HG03354 (cell line): Measurements from ENCODE around the gene ADAMTS3.

Experiments
- ATAC-seq: cut with Tn5 transposase; IDR thresholded peaks from one replicate; pipeline ENCODE4 v1.9.1; 2021; ENCODE audit warnings: mild to moderate bottlenecking; ENCODE audit not compliant: unreplicated experiment, poor library complexity, severe bottlenecking

Gene ADAMTS3

GRCh38 chr4:72568959-72569718, at the start of gene ADAMTS3:
Gene ADAMTS3, minus strand, starts transcription at chr4:72569221. Its CDS starts 459 bp downstream, at chr4:72568762.
- ATAC-seq: peak; percentile 41

GRCh38 chr4:72613959-72614358, 44.9 kb upstream of the ADAMTS3 start:
- no peak for ATAC-seq

- ATAC-seq: no peak
Measured at GRCh38 chr4:72606751-72607150, 37.7 kb upstream of the ADAMTS3 start.

GRCh38 chr4:72604324-72604723, 35.3 kb upstream of the ADAMTS3 start:
- no peak for ATAC-seq

GRCh38 chr4:72602396-72603376, 33.7 kb upstream of the ADAMTS3 start:
- no peak for ATAC-seq

- no peak for ATAC-seq
Measured at GRCh38 chr4:72591547-72592454, 22.8 kb upstream of the ADAMTS3 start.

- ATAC-seq: no peak
Measured at GRCh38 chr4:72587334-72587733, 18.3 kb upstream of the ADAMTS3 start.

- ATAC-seq: no peak
Measured at GRCh38 chr4:72582853-72583252, 13.8 kb upstream of the ADAMTS3 start.

GRCh38 chr4:72577211-72577610, 8.2 kb upstream of the ADAMTS3 start:
- no peak for ATAC-seq

GRCh38 chr4:72571337-72571736, 2.3 kb upstream of the ADAMTS3 start:
- no peak for ATAC-seq

GRCh38 chr4:72569719-72570235, 756 bp upstream of the ADAMTS3 start:
- no peak for ATAC-seq

- ATAC-seq: peak; percentile 75
Measured at GRCh38 chr4:72567821-72568675, 973 bp downstream of the ADAMTS3 start.

- no peak for ATAC-seq
Measured at GRCh38 chr4:72567036-72567435, 2.0 kb downstream of the ADAMTS3 start.

- no peak for ATAC-seq
Measured at GRCh38 chr4:72566464-72566972, 2.5 kb downstream of the ADAMTS3 start.

GRCh38 chr4:72564789-72565188, 4.2 kb downstream of the ADAMTS3 start:
- ATAC-seq: no peak

- no peak for ATAC-seq
Measured at GRCh38 chr4:72564184-72564583, 4.8 kb downstream of the ADAMTS3 start.

- ATAC-seq: no peak
Measured at GRCh38 chr4:72558655-72559054, 10.4 kb downstream of the ADAMTS3 start.

GRCh38 chr4:72557021-72557420, 12.0 kb downstream of the ADAMTS3 start:
- no peak for ATAC-seq
